ENCODE results near the gene UGCG.

The UGCG gene

DNA sequence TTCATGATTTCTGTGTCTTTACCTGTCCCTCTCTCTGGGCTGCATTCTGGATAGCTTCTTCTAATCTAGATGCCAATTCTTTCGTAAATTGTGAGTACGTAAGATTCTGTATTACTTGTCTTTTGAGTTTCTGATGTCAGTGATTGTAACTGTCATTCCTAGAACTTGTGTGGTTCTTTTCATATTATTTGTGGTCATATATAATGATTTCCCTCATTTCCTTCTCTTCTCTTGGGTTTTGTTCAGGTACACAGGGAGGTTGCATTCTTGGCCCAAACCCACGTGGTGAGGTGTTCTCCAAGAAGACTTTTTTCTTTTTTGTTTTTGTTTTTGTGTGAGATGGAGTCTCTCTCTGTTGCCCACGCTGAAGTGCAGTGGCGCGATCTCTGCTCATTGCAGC lies 13.8 kb downstream of the UGCG start:
- no peaks in the 10 kb centered on the region for H3K9me2 ChIP-seq (replicated peaks; ENCODE audit: insufficient read depth, low read length)
- TF ChIP-seq EZH2phosphoT487 (conservative IDR thresholded peaks at IDR 0.05; ENCODE audit: low read length), result no peak
- TF ChIP-seq, protein P1, sequence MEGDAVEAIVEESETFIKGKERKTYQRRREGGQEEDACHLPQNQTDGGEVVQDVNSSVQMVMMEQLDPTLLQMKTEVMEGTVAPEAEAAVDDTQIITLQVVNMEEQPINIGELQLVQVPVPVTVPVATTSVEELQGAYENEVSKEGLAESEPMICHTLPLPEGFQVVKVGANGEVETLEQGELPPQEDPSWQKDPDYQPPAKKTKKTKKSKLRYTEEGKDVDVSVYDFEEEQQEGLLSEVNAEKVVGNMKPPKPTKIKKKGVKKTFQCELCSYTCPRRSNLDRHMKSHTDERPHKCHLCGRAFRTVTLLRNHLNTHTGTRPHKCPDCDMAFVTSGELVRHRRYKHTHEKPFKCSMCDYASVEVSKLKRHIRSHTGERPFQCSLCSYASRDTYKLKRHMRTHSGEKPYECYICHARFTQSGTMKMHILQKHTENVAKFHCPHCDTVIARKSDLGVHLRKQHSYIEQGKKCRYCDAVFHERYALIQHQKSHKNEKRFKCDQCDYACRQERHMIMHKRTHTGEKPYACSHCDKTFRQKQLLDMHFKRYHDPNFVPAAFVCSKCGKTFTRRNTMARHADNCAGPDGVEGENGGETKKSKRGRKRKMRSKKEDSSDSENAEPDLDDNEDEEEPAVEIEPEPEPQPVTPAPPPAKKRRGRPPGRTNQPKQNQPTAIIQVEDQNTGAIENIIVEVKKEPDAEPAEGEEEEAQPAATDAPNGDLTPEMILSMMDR (IDR thresholded peaks at IDR 0.05; ENCODE audit: insufficient read depth, low read length, poor library complexity, severe bottlenecking), result no peak
- no peak overlapping the region for H3K4me3 ChIP-seq (ENCODE audit: insufficient read depth, low read length, poor library complexity, severe bottlenecking)
- no peaks in the 10 kb centered on the region for H3K27me3 ChIP-seq (ENCODE audit: low read length)
- no peaks in the 10 kb centered on the region for H3K9me3 ChIP-seq (ENCODE audit: insufficient read depth, low read length)
- H2AFZ ChIP-seq (ENCODE audit: low read depth, low read length, severe bottlenecking), result no peak overlapping the region
- peaks cover 100% of the 10 kb centered on the region for H3K79me2 ChIP-seq (ENCODE audit: insufficient read depth, low read length)
- no peak overlapping the region for H3K9ac ChIP-seq (ENCODE audit: low read length)
- peaks cover 13% of the 10 kb centered on the region for H3K36me3 ChIP-seq (ENCODE audit: low read length)
- peaks cover 11% of the 10 kb centered on the region for H3F3A ChIP-seq (ENCODE audit: insufficient read depth)
- H4K20me1 ChIP-seq (ENCODE audit: low read depth, low read length), result peaks cover 60% of the 10 kb centered on the region
- no peak overlapping the region for H3K4me2 ChIP-seq (ENCODE audit: low read depth, low read length, poor library complexity, severe bottlenecking)
- H3K27ac ChIP-seq (ENCODE audit: low read depth, low read length), result no peak overlapping the region

DNA sequence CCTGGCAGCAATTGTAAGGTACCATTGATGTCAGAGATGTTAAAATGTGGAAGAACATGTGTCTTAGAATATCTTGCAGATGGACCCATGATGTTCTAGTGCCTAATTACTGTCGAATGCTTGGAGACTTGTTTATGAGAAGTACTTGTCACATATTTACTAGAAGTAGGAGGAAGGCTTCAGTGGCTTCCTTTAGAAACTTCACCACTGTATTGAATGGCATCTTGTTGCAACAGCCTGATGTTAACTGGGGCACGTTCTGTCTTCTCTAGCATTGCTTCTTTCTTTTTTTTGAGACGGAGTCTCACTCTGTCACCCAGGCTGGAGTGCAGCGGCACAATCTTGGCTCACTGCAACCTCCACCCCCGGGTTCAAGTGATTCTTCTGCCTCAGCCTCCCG lies 16.5 kb downstream of the UGCG start:
- Histone ChIP-seq H3K79me2 (ENCODE audit: insufficient read depth, low read length) (peaks cover 99% of the 10 kb centered on the region), H3F3A (ENCODE audit: insufficient read depth) (peaks cover 11% of the 10 kb centered on the region; the same call in 1 of the 2 replicates)

GRCh38 chr9:111914749-111915424 lies 18.3 kb downstream of the UGCG start:
- Histone ChIP-seq H4K20me1 (ENCODE audit: low read depth, low read length) (peaks cover 28% of the 10 kb centered on the region; the same call in 1 of the 2 replicates), H3K27me3 (ENCODE audit: low read length) (no peaks in the 10 kb centered on the region), H3K9ac (ENCODE audit: low read length) (no peak overlapping the region), H3K4me2 (ENCODE audit: low read depth, low read length, poor library complexity, severe bottlenecking) (no peak overlapping the region), H3K27ac (ENCODE audit: low read depth, low read length) (no peak overlapping the region), H3K4me3 (ENCODE audit: insufficient read depth, low read length, poor library complexity, severe bottlenecking) (no peak overlapping the region), H3K9me2 (replicated peaks; ENCODE audit: insufficient read depth, low read length) (no peaks in the 10 kb centered on the region), H3K9me3 (ENCODE audit: insufficient read depth, low read length) (no peaks in the 10 kb centered on the region), H3K36me3 (ENCODE audit: low read length) (peaks cover 30% of the 10 kb centered on the region), H3K79me2 (ENCODE audit: insufficient read depth, low read length) (peaks cover 95% of the 10 kb centered on the region), H2AFZ (ENCODE audit: low read depth, low read length, severe bottlenecking) (no peak overlapping the region), H3F3A (ENCODE audit: insufficient read depth) (peaks cover 6% of the 10 kb centered on the region)
- TF ChIP-seq, protein P1 (IDR thresholded peaks at IDR 0.05; ENCODE audit: insufficient read depth, low read length, poor library complexity, severe bottlenecking), result no peak
- TF ChIP-seq EZH2phosphoT487 (conservative IDR thresholded peaks at IDR 0.05; ENCODE audit: low read length), result no peak

More for the DNA sequence above, 16.5 kb downstream of the UGCG start:
- Histone ChIP-seq H3K9ac (ENCODE audit: low read length) (no peak overlapping the region), H3K9me2 (replicated peaks; ENCODE audit: insufficient read depth, low read length) (no peaks in the 10 kb centered on the region), H3K27ac (ENCODE audit: low read depth, low read length) (no peak overlapping the region), H4K20me1 (ENCODE audit: low read depth, low read length) (peaks cover 40% of the 10 kb centered on the region), H3K27me3 (ENCODE audit: low read length) (no peaks in the 10 kb centered on the region), H2AFZ (ENCODE audit: low read depth, low read length, severe bottlenecking) (no peak overlapping the region), H3K36me3 (ENCODE audit: low read length) (peaks cover 27% of the 10 kb centered on the region), H3K9me3 (ENCODE audit: insufficient read depth, low read length) (no peaks in the 10 kb centered on the region), H3K4me3 (ENCODE audit: insufficient read depth, low read length, poor library complexity, severe bottlenecking) (no peak overlapping the region), H3K4me2 (ENCODE audit: low read depth, low read length, poor library complexity, severe bottlenecking) (no peak overlapping the region)
- TF ChIP-seq, protein P1 (IDR thresholded peaks at IDR 0.05; ENCODE audit: insufficient read depth, low read length, poor library complexity, severe bottlenecking), result no peak
- TF ChIP-seq EZH2phosphoT487 (conservative IDR thresholded peaks at IDR 0.05; ENCODE audit: low read length), result no peak

Data from SU-DHL-6 (cell line).